ENCODE measurements around the gene LY86. TPM values are rescaled to one million over a fixed set of nuclear protein-coding genes. Genes with fewer than 3 reads are reported as not detected.

The LY86 gene
- total and polyA plus RNA-seq, 10 of the 15 experiments (the other 5 are each of a cell fraction or from before 2014, with no cell fraction given) = 68.2 to 457 (median 128) TPM

DNA sequence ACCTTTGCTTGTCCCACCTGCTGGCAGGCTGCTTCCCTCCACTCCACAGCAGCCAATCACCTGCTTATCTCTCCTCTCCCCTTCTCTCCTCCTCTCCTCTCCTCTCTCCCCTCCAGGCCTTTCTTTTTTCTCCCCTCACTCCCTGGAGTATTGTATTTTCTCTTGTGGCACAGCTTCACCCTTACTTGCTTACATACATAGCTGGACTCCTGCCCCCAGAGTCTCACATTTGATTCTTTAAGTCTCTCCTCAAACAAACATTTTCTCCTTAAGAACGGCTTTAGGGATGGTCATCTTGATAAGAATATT lies 3.6 kb upstream of the LY86 start (continued):
- TF ChIP-seq, protein P1, sequence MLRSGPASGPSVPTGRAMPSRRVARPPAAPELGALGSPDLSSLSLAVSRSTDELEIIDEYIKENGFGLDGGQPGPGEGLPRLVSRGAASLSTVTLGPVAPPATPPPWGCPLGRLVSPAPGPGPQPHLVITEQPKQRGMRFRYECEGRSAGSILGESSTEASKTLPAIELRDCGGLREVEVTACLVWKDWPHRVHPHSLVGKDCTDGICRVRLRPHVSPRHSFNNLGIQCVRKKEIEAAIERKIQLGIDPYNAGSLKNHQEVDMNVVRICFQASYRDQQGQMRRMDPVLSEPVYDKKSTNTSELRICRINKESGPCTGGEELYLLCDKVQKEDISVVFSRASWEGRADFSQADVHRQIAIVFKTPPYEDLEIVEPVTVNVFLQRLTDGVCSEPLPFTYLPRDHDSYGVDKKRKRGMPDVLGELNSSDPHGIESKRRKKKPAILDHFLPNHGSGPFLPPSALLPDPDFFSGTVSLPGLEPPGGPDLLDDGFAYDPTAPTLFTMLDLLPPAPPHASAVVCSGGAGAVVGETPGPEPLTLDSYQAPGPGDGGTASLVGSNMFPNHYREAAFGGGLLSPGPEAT (IDR thresholded peaks at IDR 0.05; ENCODE audit: low read depth) = peak; percentile 42; the same call in 1 of the 2 replicates
- no peak for TF ChIP-seq ZNF274 (IDR thresholded peaks at IDR 0.05; ENCODE audit: insufficient read depth, insufficient read length)
- TF ChIP-seq ZNF384 (IDR thresholded peaks at IDR 0.05; ENCODE audit: borderline replicate concordance, low read depth, low read length) = no peak
- no peak for TF ChIP-seq SUZ12 (IDR thresholded peaks at IDR 0.05; ENCODE audit: unreplicated experiment)
- TF ChIP-seq RAD21 (IDR thresholded peaks at IDR 0.05; ENCODE audit: insufficient read depth, low read depth, low read length) = no peak
- TF ChIP-seq CHD1 (IDR thresholded peaks at IDR 0.05; ENCODE audit: low read depth, low read length) = no peak
- TF ChIP-seq, protein P2, sequence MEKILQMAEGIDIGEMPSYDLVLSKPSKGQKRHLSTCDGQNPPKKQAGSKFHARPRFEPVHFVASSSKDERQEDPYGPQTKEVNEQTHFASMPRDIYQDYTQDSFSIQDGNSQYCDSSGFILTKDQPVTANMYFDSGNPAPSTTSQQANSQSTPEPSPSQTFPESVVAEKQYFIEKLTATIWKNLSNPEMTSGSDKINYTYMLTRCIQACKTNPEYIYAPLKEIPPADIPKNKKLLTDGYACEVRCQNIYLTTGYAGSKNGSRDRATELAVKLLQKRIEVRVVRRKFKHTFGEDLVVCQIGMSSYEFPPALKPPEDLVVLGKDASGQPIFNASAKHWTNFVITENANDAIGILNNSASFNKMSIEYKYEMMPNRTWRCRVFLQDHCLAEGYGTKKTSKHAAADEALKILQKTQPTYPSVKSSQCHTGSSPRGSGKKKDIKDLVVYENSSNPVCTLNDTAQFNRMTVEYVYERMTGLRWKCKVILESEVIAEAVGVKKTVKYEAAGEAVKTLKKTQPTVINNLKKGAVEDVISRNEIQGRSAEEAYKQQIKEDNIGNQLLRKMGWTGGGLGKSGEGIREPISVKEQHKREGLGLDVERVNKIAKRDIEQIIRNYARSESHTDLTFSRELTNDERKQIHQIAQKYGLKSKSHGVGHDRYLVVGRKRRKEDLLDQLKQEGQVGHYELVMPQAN (conservative IDR thresholded peaks at IDR 0.05) = no peak
- no peak for TF ChIP-seq MTA3 (IDR thresholded peaks at IDR 0.05; ENCODE audit: borderline replicate concordance, low read length)
- TF ChIP-seq YBX1 (IDR thresholded peaks at IDR 0.05) = 0 out of 2 replicates have a peak, but pooled peaks have one; percentile 4
- TF ChIP-seq, protein P3, sequence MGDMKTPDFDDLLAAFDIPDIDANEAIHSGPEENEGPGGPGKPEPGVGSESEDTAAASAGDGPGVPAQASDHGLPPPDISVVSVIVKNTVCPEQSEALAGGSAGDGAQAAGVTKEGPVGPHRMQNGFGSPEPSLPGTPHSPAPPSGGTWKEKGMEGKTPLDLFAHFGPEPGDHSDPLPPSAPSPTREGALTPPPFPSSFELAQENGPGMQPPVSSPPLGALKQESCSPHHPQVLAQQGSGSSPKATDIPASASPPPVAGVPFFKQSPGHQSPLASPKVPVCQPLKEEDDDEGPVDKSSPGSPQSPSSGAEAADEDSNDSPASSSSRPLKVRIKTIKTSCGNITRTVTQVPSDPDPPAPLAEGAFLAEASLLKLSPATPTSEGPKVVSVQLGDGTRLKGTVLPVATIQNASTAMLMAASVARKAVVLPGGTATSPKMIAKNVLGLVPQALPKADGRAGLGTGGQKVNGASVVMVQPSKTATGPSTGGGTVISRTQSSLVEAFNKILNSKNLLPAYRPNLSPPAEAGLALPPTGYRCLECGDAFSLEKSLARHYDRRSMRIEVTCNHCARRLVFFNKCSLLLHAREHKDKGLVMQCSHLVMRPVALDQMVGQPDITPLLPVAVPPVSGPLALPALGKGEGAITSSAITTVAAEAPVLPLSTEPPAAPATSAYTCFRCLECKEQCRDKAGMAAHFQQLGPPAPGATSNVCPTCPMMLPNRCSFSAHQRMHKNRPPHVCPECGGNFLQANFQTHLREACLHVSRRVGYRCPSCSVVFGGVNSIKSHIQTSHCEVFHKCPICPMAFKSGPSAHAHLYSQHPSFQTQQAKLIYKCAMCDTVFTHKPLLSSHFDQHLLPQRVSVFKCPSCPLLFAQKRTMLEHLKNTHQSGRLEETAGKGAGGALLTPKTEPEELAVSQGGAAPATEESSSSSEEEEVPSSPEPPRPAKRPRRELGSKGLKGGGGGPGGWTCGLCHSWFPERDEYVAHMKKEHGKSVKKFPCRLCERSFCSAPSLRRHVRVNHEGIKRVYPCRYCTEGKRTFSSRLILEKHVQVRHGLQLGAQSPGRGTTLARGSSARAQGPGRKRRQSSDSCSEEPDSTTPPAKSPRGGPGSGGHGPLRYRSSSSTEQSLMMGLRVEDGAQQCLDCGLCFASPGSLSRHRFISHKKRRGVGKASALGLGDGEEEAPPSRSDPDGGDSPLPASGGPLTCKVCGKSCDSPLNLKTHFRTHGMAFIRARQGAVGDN (IDR thresholded peaks at IDR 0.05) = 0 out of 2 replicates have a peak, but pooled peaks have one; percentile 3
- no peak for TF ChIP-seq NFYB (IDR thresholded peaks at IDR 0.05; ENCODE audit: insufficient read depth, low read depth, low read length)
- TF ChIP-seq, protein P4, sequence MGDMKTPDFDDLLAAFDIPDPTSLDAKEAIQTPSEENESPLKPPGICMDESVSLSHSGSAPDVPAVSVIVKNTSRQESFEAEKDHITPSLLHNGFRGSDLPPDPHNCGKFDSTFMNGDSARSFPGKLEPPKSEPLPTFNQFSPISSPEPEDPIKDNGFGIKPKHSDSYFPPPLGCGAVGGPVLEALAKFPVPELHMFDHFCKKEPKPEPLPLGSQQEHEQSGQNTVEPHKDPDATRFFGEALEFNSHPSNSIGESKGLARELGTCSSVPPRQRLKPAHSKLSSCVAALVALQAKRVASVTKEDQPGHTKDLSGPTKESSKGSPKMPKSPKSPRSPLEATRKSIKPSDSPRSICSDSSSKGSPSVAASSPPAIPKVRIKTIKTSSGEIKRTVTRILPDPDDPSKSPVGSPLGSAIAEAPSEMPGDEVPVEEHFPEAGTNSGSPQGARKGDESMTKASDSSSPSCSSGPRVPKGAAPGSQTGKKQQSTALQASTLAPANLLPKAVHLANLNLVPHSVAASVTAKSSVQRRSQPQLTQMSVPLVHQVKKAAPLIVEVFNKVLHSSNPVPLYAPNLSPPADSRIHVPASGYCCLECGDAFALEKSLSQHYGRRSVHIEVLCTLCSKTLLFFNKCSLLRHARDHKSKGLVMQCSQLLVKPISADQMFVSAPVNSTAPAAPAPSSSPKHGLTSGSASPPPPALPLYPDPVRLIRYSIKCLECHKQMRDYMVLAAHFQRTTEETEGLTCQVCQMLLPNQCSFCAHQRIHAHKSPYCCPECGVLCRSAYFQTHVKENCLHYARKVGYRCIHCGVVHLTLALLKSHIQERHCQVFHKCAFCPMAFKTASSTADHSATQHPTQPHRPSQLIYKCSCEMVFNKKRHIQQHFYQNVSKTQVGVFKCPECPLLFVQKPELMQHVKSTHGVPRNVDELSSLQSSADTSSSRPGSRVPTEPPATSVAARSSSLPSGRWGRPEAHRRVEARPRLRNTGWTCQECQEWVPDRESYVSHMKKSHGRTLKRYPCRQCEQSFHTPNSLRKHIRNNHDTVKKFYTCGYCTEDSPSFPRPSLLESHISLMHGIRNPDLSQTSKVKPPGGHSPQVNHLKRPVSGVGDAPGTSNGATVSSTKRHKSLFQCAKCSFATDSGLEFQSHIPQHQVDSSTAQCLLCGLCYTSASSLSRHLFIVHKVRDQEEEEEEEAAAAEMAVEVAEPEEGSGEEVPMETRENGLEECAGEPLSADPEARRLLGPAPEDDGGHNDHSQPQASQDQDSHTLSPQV (IDR thresholded peaks at IDR 0.05) = no peak
- TF ChIP-seq SIX5 (IDR thresholded peaks at IDR 0.05; ENCODE audit: low read depth, low read length, severe bottlenecking) = no peak
- TF ChIP-seq, protein P5, sequence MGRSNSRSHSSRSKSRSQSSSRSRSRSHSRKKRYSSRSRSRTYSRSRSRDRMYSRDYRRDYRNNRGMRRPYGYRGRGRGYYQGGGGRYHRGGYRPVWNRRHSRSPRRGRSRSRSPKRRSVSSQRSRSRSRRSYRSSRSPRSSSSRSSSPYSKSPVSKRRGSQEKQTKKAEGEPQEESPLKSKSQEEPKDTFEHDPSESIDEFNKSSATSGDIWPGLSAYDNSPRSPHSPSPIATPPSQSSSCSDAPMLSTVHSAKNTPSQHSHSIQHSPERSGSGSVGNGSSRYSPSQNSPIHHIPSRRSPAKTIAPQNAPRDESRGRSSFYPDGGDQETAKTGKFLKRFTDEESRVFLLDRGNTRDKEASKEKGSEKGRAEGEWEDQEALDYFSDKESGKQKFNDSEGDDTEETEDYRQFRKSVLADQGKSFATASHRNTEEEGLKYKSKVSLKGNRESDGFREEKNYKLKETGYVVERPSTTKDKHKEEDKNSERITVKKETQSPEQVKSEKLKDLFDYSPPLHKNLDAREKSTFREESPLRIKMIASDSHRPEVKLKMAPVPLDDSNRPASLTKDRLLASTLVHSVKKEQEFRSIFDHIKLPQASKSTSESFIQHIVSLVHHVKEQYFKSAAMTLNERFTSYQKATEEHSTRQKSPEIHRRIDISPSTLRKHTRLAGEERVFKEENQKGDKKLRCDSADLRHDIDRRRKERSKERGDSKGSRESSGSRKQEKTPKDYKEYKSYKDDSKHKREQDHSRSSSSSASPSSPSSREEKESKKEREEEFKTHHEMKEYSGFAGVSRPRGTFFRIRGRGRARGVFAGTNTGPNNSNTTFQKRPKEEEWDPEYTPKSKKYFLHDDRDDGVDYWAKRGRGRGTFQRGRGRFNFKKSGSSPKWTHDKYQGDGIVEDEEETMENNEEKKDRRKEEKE (IDR thresholded peaks at IDR 0.05) = no peak

Measured in GM12878 (cell line).